Activated CD4-positive, alpha-beta T cell treated with anti-CD3 and anti-CD28 coated beads, Interleukin-2, amount 50 U/mL, for 1 hour (primary cell): ENCODE data around the gene NDUFA8.

ENCODE experiments used
- DNase-seq: peaks from one replicate; pipeline ENCODE4 v3.0.0-alpha.2; 2020

The NDUFA8 gene

GRCh38 chr9:122183501-122183900 lies 23.9 kb upstream of the NDUFA8 start:
- DNase-seq = no peak

- DNase-seq = no peak
Observed at GRCh38 chr9:122180633-122181032, 21.1 kb upstream of the NDUFA8 start.

- no peak for DNase-seq
Observed at GRCh38 chr9:122179690-122180074, 20.1 kb upstream of the NDUFA8 start.

- no peak for DNase-seq
Observed at GRCh38 chr9:122179054-122179689, 19.6 kb upstream of the NDUFA8 start.

GRCh38 chr9:122176916-122177315 lies 17.3 kb upstream of the NDUFA8 start:
- no peak for DNase-seq

GRCh38 chr9:122173670-122174069 lies 14.1 kb upstream of the NDUFA8 start:
- DNase-seq = no peak

GRCh38 chr9:122172131-122172530 lies 12.6 kb upstream of the NDUFA8 start:
- DNase-seq = no peak

- DNase-seq = no peak
Observed at GRCh38 chr9:122168356-122168755, 8.8 kb upstream of the NDUFA8 start.

- DNase-seq = no peak
Observed at GRCh38 chr9:122164286-122164685, 4.7 kb upstream of the NDUFA8 start.

GRCh38 chr9:122162415-122162814 lies 2.8 kb upstream of the NDUFA8 start:
- DNase-seq = no peak

- DNase-seq = no peak
Observed at GRCh38 chr9:122159925-122160246, 307 bp upstream of the NDUFA8 start.

GRCh38 chr9:122158202-122158601 lies 1.4 kb downstream of the NDUFA8 start:
- DNase-seq = peak; percentile 14

GRCh38 chr9:122155796-122156195 lies 3.8 kb downstream of the NDUFA8 start:
- no peak for DNase-seq

- DNase-seq = no peak
Observed at GRCh38 chr9:122151267-122151828, 8.2 kb downstream of the NDUFA8 start.

- no peak for DNase-seq
Observed at GRCh38 chr9:122145592-122145863, 14.1 kb downstream of the NDUFA8 start.

GRCh38 chr9:122144836-122145591 lies 14.6 kb downstream of the NDUFA8 start:
- DNase-seq = no peak

- no peak for DNase-seq
Observed at GRCh38 chr9:122143876-122144405, 15.6 kb downstream of the NDUFA8 start.

- DNase-seq = no peak
Observed at GRCh38 chr9:122143296-122143695, 16.3 kb downstream of the NDUFA8 start.

- no peak for DNase-seq
Observed at GRCh38 chr9:122141671-122142070, 17.9 kb downstream of the NDUFA8 start.

GRCh38 chr9:122140368-122141193 lies 19.0 kb downstream of the NDUFA8 start:
- DNase-seq = no peak

- no peak for DNase-seq
Observed at GRCh38 chr9:122138560-122139268, 20.9 kb downstream of the NDUFA8 start.

- DNase-seq = no peak
Observed at GRCh38 chr9:122135529-122135859, 24.1 kb downstream of the NDUFA8 start.
